DMS79 (cell line): ENCODE results near the gene CPSF4L.

Experiments
- DNase-seq: peaks from one replicate; lab custom pipeline; 2025; lab: John Stamatoyannopoulos, UW

CPSF4L gene

GRCh38 chr17:73289549-73290254 lies 28.0 kb upstream of the CPSF4L start:
- DNase-seq = no peak

- DNase-seq = no peak
These were observed 27.0 kb upstream of the CPSF4L start for GRCh38 chr17:73288534-73289302.

GRCh38 chr17:73286863-73287296 lies 25.2 kb upstream of the CPSF4L start:
- DNase-seq = no peak

- no peak for DNase-seq
These were observed 24.5 kb upstream of the CPSF4L start for GRCh38 chr17:73285916-73286862.

- DNase-seq = no peak
These were observed 23.9 kb upstream of the CPSF4L start for GRCh38 chr17:73285603-73285908.

- no peak for DNase-seq
These were observed 23.4 kb upstream of the CPSF4L start for GRCh38 chr17:73284906-73285602.

GRCh38 chr17:73284354-73284753 lies 22.7 kb upstream of the CPSF4L start:
- DNase-seq = no peak

- DNase-seq = no peak
These were observed 22.2 kb upstream of the CPSF4L start for GRCh38 chr17:73283841-73284282.

GRCh38 chr17:73283250-73283649 lies 21.6 kb upstream of the CPSF4L start:
- DNase-seq = no peak

GRCh38 chr17:73282629-73283028 lies 20.9 kb upstream of the CPSF4L start:
- DNase-seq = no peak

GRCh38 chr17:73281928-73282327 lies 20.2 kb upstream of the CPSF4L start:
- no peak for DNase-seq

GRCh38 chr17:73280191-73280590 lies 18.5 kb upstream of the CPSF4L start:
- DNase-seq = no peak

- DNase-seq = no peak
These were observed 18.0 kb upstream of the CPSF4L start for GRCh38 chr17:73279704-73280103.

GRCh38 chr17:73278465-73279453 lies 17.1 kb upstream of the CPSF4L start:
- peak; percentile 62 for DNase-seq

GRCh38 chr17:73278049-73278464 lies 16.4 kb upstream of the CPSF4L start:
- no peak for DNase-seq

- DNase-seq = no peak
These were observed 12.8 kb upstream of the CPSF4L start for GRCh38 chr17:73274490-73274889.

- DNase-seq = no peak
These were observed 11.2 kb upstream of the CPSF4L start for GRCh38 chr17:73272906-73273218.

- DNase-seq = no peak
These were observed 9.4 kb upstream of the CPSF4L start for GRCh38 chr17:73271072-73271471.

- no peak for DNase-seq
These were observed 8.1 kb upstream of the CPSF4L start for GRCh38 chr17:73269791-73270190.

- DNase-seq = no peak
These were observed 7.6 kb upstream of the CPSF4L start for GRCh38 chr17:73269329-73269615.
